ENCODE measurements around the gene SEPHS1.
"Not testable (repeated sequence)": the region's sequence is repeated elsewhere in the genome, so short reads cannot be mapped to it uniquely, and the experiment has no call there.

Gene SEPHS1

DNA sequence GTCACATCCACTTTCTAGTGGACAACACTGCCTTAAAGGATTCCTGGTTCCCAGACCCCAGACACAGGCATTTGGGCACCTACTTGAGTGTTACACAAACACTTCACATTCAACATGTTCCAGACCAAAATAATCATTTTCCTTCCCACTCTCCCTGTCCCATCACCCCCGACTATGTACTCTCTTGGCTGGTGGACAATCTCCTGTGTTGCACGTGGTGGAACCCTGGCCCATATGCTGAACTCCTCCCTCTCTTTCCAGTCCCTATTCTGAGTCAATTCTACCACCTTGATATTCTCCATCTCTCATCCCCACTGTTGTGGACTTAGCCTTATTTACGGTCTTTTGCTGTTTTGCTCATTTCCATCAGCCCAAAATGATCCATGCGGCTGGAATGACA, 8.3 kb upstream of the SEPHS1 start:
- DNase-seq: no peak

DNA sequence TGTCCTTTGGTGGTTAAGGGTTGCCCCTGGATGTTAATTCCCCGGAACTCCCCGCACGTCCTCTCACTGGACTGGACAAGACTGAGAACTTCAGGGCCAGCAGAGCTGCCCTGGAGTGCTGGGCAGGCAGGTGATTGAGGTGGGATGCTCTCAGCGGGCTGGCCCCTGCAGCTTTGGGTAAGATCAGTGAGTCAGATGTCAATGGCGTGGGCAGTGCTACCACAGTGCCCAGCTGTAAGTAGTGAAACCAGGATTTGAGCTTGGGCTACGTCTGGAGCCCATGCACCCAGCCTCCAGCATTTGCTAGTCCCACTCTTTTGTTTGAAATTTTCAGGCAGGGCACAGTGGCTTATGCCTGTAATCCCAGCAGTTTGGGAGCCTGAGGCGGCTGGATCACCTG, 6.7 kb upstream of the SEPHS1 start:
- no peak for DNase-seq

DNA sequence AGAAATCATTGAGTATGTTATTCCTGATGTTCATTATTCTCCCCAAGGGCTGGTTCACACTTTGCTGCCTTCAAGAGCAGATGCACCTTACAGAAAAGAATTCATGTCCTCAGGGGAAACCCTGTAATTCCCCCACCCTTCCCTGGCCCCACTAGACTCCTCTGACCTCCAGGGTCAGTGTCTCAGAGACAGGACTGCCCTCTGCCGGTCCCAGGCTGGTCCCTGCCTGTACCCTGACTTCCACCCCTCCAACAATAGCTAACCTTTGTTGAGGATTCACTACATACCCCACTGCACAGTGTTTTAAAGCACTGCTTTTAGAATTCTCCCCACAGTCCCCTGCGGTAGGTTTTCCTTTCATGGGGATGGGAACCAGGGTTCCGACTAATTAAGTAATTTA, 4.4 kb upstream of the SEPHS1 start:
- no peak for DNase-seq

DNA sequence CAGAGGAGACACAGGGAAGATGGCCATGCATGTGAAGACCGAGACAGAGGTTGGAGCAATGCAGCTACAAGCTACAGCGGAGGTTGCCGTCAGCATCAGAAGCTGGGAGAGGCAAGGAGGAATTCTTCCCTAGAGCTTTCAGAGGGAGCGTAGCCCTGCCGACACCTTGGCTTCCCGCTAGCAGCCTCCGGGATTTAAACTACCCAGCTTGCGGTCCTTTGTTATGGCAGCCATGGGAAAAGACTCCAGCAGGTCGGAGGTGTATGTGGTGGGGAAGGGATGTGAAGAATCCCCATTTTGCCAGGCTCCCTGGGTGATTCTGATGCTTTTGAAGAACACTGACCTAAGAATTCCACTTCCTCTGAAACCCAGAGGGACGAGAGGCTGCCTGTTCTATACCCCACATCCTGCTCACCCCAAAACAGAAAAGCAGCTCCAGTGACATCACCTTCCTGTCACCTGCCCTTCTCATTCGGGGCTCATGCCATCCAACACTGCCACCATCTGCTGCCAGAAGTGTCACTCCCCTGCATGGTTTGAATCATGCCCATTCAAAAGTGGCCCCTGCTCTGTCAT, 3.3 kb upstream of the SEPHS1 start:
- DNase-seq: peak; percentile 67

DNA sequence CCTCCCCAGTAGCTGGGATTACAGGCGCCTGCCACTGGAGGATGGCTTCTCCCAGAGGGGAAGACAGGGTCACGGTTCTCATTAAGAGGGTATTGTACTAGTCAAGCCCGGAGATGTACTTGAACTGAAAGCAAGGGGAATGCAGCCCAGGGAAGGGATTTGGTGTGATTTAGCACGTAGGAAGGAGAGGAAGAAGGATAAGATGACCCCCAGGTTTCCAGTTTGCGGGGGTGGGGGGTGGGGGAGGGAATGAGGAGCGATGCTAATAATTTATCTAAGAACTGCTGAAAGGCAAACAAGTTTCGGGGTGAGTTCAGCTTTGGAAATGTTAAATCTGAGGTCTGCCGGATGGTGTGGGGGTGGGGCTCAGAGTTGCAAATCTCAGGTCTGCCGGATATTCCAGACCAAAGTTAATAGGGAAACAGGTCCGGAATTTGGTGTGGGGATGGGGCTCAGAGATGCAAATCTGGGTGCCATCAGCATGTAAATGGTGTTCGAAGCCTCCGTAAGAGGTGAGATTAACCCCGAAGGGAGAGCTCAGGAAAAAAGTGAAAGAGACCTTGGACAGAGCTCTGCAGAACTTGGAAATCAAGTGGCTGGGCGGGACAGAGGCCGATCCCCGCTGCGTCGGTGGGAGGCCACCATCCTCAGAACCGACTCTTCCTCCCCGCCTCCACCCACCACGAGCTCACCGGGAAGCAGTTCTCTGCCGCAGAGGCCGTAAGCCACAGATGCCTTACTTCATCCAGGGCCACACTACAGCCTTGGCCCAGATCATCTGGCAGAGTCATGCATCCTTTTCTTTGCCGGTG, 1.6 kb upstream of the SEPHS1 start:
- peak; percentile 47 for DNase-seq

DNA sequence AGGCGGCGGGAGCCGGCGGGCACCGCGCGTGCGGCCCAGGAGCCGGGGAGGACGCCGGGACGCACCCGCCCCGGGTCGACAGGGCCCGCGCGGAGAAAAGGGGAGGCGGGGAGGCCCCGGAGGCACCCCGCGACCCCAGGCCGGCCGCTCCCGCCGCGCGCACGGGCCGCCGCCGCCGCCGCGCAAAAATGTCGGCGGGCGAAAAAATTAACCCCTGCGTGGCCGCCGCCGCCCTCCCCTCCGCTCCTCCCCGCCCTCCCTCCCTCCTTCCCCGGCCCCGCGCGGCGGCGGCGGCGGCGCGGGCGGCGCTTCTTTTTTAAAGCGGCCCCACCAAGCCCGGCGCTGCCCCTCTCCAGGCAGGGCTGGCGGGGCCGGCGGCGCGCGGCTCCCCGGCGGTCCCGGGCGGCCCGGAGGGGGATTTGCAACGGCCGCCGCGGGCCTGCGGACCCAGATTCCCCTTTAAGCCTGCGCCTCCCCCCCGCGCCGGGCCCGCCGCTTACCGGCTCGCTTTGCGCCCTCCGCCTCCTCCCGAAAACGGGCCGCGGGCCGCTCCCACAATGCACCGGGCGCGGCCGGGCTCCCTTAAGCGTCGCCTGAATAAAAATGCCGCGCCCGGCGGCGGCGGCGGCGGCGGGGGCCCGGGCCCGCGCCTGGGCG, 465 bp downstream of the SEPHS1 start:
- DNase-seq: peak; percentile 84

DNA sequence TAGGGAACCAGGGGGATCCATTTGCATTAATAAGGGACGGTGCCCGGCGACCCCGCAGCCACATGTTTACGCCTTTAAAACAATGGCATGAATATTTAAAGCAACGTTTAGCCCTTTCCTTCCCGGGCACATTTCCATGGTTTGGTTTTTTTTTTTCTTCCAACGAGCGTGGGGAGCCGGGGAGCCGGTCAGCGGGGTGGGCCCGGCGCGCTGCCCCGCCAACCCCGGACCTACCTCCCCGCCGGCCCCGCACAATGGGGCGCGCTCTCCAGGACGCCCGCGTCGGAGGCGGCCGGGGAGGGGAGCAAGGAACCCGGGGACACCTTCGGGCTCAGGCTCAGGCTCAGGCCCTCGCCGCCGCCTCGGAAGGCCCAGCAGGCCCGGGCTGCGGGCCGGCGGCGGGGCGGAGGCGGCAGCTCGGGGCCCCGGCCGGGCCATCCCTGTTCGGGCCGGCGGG, 1.0 kb downstream of the SEPHS1 start:
- DNase-seq: no peak

DNA sequence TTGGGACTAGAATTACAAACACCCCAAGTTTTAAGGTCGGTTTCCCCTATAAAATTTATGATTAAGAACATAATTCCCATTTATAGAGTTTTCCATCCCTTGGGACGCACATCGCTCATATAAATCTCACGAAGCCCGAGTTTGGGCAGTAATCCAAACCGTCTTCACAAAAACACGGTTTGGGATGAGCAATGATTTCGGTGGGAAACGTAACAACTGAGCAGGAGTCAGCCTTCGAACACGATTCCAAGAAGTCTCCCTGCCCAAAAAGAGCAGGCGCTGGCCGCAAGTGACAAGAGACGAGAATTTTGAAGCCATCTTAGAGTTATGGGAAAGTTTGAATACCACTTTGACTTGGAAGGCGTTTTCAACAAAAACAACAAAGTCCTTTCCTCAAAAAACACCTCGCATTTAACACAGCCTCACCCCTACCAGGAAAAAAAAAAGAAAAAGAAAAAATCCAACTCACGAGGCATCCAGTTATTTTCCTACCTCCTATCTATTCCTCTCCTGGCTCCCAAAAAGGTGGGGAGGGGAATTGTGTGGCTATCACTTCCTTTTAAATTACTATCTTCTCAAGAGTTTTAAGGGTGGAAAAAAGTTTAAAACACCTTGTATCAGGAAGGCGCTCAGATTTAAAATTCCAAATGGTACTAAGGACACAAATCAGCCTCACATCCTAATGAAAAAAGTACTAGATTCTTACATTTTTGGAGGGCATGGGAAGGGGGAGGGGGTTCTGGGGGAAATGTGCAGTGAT, 1.6 kb downstream of the SEPHS1 start:
- DNase-seq: no peak

DNA sequence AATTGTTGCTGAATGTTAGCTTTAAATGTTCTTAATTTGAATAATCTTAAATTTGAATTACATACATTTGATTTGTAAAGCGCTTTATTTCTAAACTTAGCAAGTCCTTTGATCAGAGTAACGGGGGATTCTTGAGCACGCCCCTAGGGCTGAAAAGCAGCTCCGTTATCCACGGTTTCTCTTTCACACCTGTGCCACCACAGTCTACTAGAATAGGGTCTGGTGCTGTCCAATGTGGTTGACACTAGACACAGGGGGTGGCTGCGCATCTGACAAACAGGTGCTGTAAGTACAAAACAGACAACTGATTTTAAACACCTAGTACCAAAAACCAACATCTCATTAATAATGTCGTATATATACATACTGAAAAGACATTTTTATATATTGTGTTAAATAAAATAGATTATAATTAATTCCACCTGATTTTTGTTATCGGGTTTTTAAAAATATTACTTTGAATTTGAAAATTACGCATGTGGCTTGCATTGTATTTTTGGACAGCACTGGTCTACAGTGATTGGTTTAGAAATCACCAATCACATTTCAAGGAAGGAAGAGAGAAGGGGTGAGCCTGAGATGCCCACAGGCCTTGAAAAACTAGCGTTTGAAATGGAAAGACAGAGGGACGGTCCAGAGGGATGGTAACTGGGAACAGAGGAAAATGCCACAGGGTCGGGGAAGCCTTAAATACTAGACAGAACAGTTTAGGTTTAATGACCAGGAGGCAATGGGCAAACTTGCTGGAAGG, 7.3 kb downstream of the SEPHS1 start:
- peak; percentile 29 for DNase-seq

DNA sequence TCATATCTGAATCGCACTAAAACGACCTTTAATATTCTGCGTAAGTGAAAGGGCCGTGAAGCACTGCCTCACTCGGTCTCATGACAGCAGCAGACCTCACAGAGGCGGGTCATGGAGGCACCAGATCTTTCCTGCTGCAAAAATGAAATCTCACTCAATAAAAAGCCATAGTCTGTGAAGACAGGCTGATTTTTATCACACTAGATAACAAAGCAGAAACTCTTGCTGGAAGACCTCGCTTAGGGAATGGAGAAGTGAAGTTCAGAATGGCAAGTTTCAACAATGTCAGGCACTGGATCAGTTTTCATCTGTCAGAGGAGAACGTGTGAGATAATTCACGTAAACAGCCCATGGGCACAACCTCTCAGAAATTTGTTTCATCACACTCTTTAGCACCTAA, 8.0 kb downstream of the SEPHS1 start:
- no peak for DNase-seq

DNA sequence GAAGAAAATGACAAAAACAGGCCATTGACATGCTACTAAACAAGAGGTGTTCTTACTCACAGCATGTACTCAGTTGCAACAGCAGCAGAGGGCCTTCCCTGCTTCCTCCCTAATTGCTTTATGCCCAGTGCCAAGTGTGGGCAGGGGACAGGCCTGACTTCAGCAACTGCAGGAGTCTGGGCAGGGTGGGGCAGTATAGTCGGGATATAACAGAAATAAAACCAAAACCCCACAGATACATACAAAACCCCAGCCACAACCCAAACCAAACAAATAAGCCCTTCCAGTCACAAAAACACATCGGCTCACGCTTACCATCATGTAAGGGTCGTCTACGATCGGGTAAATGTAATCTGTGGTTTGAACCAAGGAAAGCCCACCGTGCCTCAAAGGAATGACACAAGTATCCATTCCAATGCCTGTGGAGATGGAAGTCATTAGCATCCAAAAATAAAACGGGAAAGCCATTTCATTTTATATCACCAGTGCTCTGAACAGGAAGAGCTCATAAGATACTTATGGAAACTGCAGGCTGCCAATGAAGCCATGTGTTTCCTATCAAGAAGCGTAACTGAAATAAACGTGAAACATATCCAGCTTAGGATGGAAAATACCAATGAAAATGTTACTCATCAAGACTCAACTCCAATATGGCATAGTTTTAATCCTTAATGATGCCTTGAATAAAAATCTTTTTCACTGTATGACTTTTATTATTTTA, 9.5 kb downstream of the SEPHS1 start:
- DNase-seq: no peak

DNA sequence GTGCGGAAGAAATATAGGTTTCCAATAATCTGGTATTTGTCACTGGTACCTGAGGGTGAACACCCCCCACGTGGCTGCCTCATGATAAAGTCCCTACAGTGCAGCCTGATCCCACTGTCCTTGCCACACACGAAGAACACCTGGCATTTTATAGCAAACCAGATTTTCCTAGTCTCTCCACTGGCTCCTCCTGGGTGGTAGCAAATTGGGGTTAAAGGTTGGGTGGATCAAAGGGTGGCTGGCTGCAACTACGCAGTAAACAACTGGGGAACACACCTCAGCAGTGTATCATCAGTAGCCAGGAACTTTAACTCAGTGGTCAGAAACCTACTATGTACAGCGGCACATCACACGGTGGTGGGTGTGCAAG, 10.3 kb downstream of the SEPHS1 start:
- DNase-seq: no peak

DNA sequence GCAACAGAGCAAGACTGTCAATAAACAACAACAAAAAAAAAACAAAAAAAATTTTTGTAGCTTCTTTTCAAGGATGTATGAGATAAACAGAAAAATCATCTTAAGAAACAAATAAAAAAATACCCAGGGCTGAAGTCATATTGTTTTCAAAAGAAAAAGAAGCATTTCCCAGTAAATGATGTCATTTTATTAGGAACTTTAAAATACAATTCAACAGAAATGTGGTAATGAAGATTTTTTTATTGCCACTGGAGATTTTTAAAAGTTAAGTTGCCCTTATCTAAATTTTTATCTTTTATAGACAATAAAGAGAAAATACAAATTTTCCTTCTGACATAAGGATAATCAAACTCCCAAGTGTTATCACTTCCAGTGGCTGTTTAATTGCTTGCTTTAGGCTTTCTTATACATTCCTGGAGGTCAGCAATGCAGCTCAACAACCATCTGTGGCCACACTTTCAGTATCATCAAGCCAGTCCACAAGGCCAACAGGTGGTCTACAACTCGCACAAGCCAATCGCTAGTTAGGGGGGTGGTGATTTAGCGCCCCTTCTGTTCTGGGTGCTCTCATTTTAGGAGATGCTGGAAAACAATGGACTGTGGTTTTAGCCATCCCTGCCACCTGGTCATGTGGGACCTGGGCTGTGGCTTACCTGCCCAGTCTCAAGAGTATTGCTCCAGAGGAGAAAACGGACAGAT, 10.8 kb downstream of the SEPHS1 start:
- DNase-seq: no peak

DNA sequence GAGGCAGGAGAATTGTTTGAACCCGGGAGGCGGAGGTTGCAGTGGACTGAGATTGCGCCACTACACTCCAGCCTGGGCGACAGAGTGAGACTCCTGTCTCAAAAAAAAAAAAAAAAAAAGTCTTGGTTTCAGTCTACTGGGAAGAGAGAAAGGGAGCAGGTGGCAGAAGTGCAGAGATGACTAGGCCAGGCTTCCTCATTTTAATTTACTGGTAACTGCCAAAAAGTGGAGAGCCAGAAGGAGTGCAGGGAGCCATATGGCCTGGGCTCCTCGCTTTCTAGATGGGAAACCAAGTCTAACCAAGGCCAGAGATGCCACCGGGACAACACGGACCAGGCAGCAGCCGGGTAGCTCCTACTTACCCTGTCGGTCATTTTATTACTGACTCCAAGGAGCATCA, 12.2 kb downstream of the SEPHS1 start:
- DNase-seq: no peak

DNA sequence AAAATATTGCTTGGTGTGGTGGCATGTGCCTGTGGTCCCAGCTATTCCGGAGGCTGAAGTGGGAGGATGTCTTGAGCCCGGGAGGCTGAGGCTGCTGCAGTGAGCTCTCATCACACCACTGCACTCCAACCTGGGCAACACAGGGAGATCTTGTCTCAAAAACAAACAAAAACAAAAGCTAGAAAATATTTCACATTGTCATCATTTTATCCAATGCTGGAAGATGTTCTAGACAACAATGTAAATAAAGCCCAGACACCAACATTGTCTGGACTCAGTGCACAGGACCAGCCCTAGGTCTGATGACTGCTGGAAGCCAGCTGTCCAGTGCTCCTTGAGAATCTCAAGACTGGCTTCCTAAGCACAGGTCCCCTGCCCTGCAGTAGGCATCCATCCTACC, 13.5 kb downstream of the SEPHS1 start:
- no peak for DNase-seq

DNA sequence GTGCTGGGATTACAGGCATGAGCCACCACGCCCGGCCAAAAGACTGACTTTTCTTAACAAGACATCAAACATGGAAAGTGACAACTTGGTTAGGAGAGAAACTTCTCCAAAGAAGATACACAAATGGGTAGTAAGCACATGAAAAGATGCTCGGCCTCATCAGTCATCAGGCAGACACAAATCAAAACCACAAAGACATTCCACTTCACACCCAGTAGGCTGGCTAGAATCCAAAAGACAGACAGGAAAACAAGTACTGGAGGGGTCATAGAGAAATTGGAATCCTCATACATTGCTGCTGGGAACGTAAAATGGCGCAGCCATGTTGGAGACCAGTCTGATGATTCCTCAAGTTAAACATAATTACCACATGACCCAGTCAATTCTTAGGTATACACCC, 16.4 kb downstream of the SEPHS1 start:
- DNase-seq: no peak

DNA sequence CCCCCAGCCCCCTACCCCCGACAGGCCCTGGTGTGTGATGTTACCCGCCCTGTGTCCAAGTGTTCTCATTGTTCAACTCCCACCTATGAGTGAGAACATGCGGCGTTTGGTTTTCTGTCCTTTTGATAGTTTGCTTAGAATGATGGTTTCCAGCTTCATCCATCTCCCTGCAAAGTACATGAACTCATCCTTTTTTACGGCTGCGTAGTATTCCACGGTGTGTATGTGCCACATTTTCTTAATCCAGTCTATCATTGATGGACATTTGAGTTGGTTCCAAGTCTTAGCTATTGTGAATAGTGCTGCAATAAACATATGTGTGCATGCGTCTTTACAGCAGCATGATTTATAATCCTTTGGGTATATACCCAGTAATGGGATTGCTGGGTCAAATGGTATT, 17.1 kb downstream of the SEPHS1 start:
- not testable (repeated sequence) for DNase-seq

DNA sequence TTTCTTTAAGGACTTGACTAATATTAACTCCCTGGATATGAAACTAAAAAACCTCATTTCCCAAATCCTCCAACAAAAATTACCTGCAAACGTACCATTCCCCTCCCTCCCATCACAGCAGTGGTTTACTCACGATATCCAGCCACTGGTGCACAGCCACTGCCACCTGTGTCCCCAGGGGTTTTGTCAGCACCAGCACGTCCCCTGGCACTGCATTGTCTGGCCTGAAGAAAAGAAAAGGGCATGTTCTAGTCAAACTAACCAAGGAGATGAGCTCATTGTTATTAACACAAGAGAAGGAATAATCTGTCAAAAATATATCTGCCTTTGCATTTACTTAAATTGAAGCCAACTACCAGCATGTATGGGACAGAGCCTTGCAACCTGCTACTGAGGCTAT, 18.5 kb downstream of the SEPHS1 start:
- DNase-seq: no peak

DNA sequence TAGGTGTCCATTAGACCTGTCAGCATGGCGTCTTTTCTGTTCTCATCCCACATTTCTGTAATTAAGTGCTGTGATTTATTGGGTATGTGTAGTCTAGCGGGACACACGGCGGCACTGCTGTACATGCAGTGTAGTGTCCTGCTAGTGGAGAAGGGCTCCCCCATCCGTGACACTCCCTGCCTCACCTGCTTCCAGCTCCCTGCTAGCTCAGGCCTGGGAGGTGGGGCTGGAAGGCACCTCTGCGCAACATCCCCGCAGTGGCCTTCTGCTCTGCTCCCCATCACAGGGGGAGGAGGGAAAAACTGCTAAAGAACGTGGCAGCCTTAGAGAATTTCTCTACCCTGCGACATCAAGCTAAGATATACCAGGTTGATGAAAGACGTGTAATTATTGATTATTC, 19.5 kb downstream of the SEPHS1 start:
- no peak for DNase-seq

DNA sequence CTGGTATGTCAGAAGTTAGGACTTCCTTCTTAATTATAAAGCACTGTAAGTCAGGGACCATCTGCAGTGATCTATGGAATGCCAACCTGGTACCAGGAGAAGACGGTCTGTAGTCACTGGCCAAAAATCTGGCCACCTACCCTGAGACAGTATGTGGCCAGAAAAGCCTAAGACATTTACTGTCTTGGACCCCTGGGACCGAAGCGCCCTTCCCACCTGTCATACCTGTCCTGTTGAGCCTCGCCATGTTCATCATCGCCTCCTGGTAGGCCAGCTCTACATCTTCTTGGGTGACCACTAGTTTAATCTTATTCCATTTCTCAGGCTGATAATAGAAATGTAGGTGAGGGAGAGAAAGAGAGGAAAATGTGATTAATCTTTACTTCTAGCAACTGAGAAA, 20.0 kb downstream of the SEPHS1 start:
- DNase-seq: no peak

DNA sequence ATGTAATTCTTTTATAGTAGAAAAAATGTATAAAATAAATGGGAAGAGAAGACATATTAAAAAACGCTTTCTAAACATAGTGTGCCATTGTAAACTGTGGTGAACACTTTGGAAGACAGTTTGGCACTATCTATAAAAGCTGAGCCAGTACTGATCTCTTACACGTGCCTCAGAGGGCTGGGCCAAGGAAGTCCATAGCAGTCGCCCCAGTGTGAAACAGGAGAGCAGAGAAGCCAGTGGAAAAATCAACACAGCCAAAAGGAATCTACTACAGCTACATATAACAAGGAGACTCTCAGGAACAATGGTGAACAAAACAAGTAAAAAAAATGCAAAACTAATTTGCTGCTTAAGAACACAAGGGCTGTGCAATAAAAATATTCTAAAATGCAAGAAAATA, 20.6 kb downstream of the SEPHS1 start:
- DNase-seq: no peak

Measured in CD4-positive, alpha-beta T cell treated with Interleukin-6 for 4 hours (primary cell).